NT2/D1 (cell line): ENCODE data around the gene AKAP6.

Source experiments
- SUZ12 ChIP-seq: IDR thresholded peaks from 2 replicates; pipeline ENCODE4 v1.6.1; 2011; ENCODE audit not compliant: insufficient read length, insufficient read depth; ENCODE audit errors: extremely low read depth
- YY1 ChIP-seq: IDR thresholded peaks from 2 replicates; pipeline ENCODE4 v1.6.1; 2011; ENCODE audit not compliant: insufficient read length, insufficient read depth

- TF ChIP-seq YY1 (no peak), SUZ12 (no peak)
These were observed 310.1 kb downstream of the AKAP6 start for GRCh38 chr14:32639208-32639607.
